ENCODE data around the gene ZFYVE21.

GRCh38 chr14:103685276-103686211 is 30.1 kb upstream of the ZFYVE21 start:
- no peak for TF ChIP-seq POLR2A (IDR thresholded peaks at IDR 0.05; ENCODE audit: low read depth)
- no peak for TF ChIP-seq CTCF (IDR thresholded peaks at IDR 0.05)
